GM12875 (cell line): ENCODE data around the gene UFC1.

Experiments used
- H3K4me3 ChIP-seq: one replicate; pipeline ENCODE4 v1.5.1; 2011; ENCODE audit warnings: low read depth, low read length, control low read depth
- CTCF ChIP-seq: IDR thresholded peaks from 2 replicates; pipeline ENCODE4 v1.5.1; 2011; ENCODE audit warnings: low read depth, mild to moderate bottlenecking, control low read depth, inconsistent platforms, low read length, moderate library complexity, borderline replicate concordance; ENCODE audit not compliant: insufficient read depth

Gene UFC1

GRCh38 chr1:161206411-161207140, 52.8 kb downstream of the UFC1 start:
- no peak for TF ChIP-seq CTCF
- H3K4me3 ChIP-seq: no peak overlapping the region

- no peak for TF ChIP-seq CTCF
- H3K4me3 ChIP-seq: no peak overlapping the region
Measured at GRCh38 chr1:161207173-161207572, 53.4 kb downstream of the UFC1 start.
